Esophagus squamous epithelium (tissue), 4 donors: ENCODE results near the gene RIMBP2.

Experiments
- CTCF ChIP-seq, 6 experiments: fragments of 450-650 bp in 4 of 6; fragments of 200-600 bp in 2 of 6; sonication (generic) in 2 of 6; IDR thresholded peaks; one replicate each; pipeline ENCODE4 v1.5.1; 2016 to 2019; ENCODE audit warnings: antibody characterized with exemption in 6 of 6, mild to moderate bottlenecking in 4 of 6, moderate library complexity in 4 of 6
- POLR2A ChIP-seq, 4 donors: fragments of 450-650 bp; IDR thresholded peaks; one replicate each; pipeline ENCODE4 v1.6.1; 2017; ENCODE audit warnings: antibody characterized with exemption in 4 of 4, mild to moderate bottlenecking in 4 of 4, moderate library complexity in 3 of 4

GRCh38 chr12:130714091-130714590 is 2.0 kb downstream of the RIMBP2 start:
- TF ChIP-seq POLR2A (IDR thresholded peaks at IDR 0.05) (no peak), CTCF (IDR thresholded peaks at IDR 0.05) (no peak)
